Activated CD4-positive, alpha-beta T cell treated with anti-CD3 and anti-CD28 coated beads, Interleukin-2, amount 50 U/mL, for 24 hours (primary cell): Measurements from ENCODE around the gene PRDM5.

ENCODE experiments used
- DNase-seq, 2 donors: peaks; one replicate each; pipeline ENCODE4 v3.0.0-alpha.2; 2020; ENCODE audit warnings: low read depth in 1 of 2, low spot score in 1 of 2

The PRDM5 gene

GRCh38 chr4:120915336-120915735 lies 7.2 kb downstream of the PRDM5 start:
- DNase-seq = no peak

- DNase-seq = no peak
Observed at GRCh38 chr4:120903419-120903818, 19.1 kb downstream of the PRDM5 start.

- DNase-seq = no peak
Observed at GRCh38 chr4:120902925-120903324, 19.6 kb downstream of the PRDM5 start.

GRCh38 chr4:120901731-120902130 lies 20.8 kb downstream of the PRDM5 start:
- DNase-seq = no peak

- no peak for DNase-seq
Observed at GRCh38 chr4:120897981-120898719, 24.4 kb downstream of the PRDM5 start.

- DNase-seq = no peak
Observed at GRCh38 chr4:120895554-120895953, 27.0 kb downstream of the PRDM5 start.

GRCh38 chr4:120893314-120893713 lies 29.2 kb downstream of the PRDM5 start:
- no peak for DNase-seq

- no peak for DNase-seq
Observed at GRCh38 chr4:120886191-120886590, 36.3 kb downstream of the PRDM5 start.

- DNase-seq = no peak
Observed at GRCh38 chr4:120881846-120882245, 40.7 kb downstream of the PRDM5 start.

- DNase-seq = no peak
Observed at GRCh38 chr4:120881351-120881750, 41.2 kb downstream of the PRDM5 start.

- DNase-seq = no peak
Observed at GRCh38 chr4:120877021-120877420, 45.5 kb downstream of the PRDM5 start.

- DNase-seq = no peak
Observed at GRCh38 chr4:120874792-120875774, 47.4 kb downstream of the PRDM5 start.

GRCh38 chr4:120873554-120873953 lies 49.0 kb downstream of the PRDM5 start:
- no peak for DNase-seq

- DNase-seq = no peak
Observed at GRCh38 chr4:120871173-120871572, 51.4 kb downstream of the PRDM5 start.

- DNase-seq = no peak
Observed at GRCh38 chr4:120870279-120870673, 52.2 kb downstream of the PRDM5 start.

- DNase-seq = no peak
Observed at GRCh38 chr4:120869613-120870278, 52.8 kb downstream of the PRDM5 start.

- DNase-seq = no peak
Observed at GRCh38 chr4:120867506-120867905, 55.0 kb downstream of the PRDM5 start.

GRCh38 chr4:120865985-120866384 lies 56.5 kb downstream of the PRDM5 start:
- DNase-seq = no peak

GRCh38 chr4:120864969-120865368 lies 57.6 kb downstream of the PRDM5 start:
- DNase-seq = no peak

- DNase-seq = no peak
Observed at GRCh38 chr4:120862432-120862831, 60.1 kb downstream of the PRDM5 start.

- no peak for DNase-seq
Observed at GRCh38 chr4:120861852-120862251, 60.7 kb downstream of the PRDM5 start.

GRCh38 chr4:120858776-120859175 lies 63.8 kb downstream of the PRDM5 start:
- DNase-seq = no peak
